Measurements from ENCODE around the gene WAPL. TPM values are rescaled to one million over a fixed set of nuclear protein-coding genes. Genes with fewer than 3 reads are reported as not detected.

Gene WAPL
- total RNA-seq, 1 donor from 2014 or later, result 43.2 TPM

Other genes with a start within 250 kb of the WAPL start
- 0.48 and 0.75 TPM in 2 replicates for gene GRID1, start 155.0 kb downstream of the WAPL start, total RNA-seq
- gene OPN4, start 132.8 kb upstream of the WAPL start, total RNA-seq, result not detected in 2 replicates
- gene LDB3, start 146.7 kb upstream of the WAPL start, total RNA-seq, result 3.5 and 3.9 TPM in 2 replicates
- gene BMPR1A, start 234.8 kb upstream of the WAPL start, total RNA-seq, result 52.2 and 52.7 TPM in 2 replicates